ENCODE measurements around the gene TIPRL.
A peak's percentile ranks its signal among the peaks of the same experiment; 100 is the strongest.

TIPRL gene

DNA sequence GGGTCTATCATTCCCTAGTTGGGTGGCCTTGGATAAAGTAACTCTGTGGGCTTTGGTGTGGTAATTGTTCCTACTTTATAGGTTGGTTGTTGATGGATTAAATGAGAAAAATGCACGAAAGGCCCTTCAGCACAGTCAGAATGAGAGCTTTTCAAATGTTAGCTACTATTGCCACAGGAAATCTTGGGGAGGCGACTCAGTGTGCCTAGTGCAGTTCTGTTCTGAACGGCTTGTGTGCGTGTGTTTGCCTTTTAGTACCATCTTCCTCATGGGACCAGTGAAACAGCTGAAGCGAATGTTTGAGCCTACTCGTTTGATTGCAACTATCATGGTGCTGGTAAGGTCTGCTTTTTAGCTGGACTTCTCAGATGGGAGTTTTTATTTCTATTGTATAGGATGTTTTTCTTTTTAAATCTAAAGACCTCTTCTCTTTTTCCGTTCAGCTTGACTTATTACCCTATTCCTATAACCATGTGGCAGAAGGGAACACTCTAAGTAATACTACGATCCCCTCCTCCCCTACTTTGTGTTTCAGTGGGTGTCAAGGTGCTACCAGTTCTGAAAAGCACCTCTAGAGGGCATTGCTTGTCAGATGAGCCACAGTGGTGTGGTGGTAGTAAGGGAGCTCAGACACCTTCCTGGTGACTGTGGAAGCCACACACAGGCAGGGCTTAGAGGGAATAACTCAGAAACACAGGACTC is 56.2 kb downstream of the TIPRL start:
- Histone ChIP-seq H3K4me3 (ENCODE audit: low read length) (no peak overlapping the region), H3F3A (ENCODE audit: control insufficient read depth, insufficient read depth) (no peaks in the 10 kb centered on the region), H3K79me2 (ENCODE audit: control insufficient read depth, low read length) (peaks cover 32% of the 10 kb centered on the region), H3K36me3 (ENCODE audit: control insufficient read depth, low read length) (peaks cover 93% of the 10 kb centered on the region), H3K9me3 (ENCODE audit: control insufficient read depth, insufficient read depth, low read length) (no peaks in the 10 kb centered on the region), H3K27ac (ENCODE audit: low read depth, low read length) (no peak overlapping the region), H4K20me1 (ENCODE audit: control insufficient read depth, insufficient read depth, low read depth, low read length) (no peaks in the 10 kb centered on the region), H3K4me1 (ENCODE audit: control insufficient read depth, low read length) (no peaks in the 10 kb centered on the region), H3K4me2 (ENCODE audit: low read length) (no peak overlapping the region), H3K9me2 (replicated peaks; ENCODE audit: control insufficient read depth, low read length) (no peaks in the 10 kb centered on the region), H3K27me3 (ENCODE audit: control insufficient read depth, low read length) (no peaks in the 10 kb centered on the region)
- TF ChIP-seq, protein P1, sequence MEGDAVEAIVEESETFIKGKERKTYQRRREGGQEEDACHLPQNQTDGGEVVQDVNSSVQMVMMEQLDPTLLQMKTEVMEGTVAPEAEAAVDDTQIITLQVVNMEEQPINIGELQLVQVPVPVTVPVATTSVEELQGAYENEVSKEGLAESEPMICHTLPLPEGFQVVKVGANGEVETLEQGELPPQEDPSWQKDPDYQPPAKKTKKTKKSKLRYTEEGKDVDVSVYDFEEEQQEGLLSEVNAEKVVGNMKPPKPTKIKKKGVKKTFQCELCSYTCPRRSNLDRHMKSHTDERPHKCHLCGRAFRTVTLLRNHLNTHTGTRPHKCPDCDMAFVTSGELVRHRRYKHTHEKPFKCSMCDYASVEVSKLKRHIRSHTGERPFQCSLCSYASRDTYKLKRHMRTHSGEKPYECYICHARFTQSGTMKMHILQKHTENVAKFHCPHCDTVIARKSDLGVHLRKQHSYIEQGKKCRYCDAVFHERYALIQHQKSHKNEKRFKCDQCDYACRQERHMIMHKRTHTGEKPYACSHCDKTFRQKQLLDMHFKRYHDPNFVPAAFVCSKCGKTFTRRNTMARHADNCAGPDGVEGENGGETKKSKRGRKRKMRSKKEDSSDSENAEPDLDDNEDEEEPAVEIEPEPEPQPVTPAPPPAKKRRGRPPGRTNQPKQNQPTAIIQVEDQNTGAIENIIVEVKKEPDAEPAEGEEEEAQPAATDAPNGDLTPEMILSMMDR (IDR thresholded peaks at IDR 0.05; ENCODE audit: low read depth, low read length, poor library complexity, severe bottlenecking), result peak; percentile 80
- TF ChIP-seq EZH2phosphoT487 (IDR thresholded peaks at IDR 0.05; ENCODE audit: borderline replicate concordance, low read length), result no peak

DNA sequence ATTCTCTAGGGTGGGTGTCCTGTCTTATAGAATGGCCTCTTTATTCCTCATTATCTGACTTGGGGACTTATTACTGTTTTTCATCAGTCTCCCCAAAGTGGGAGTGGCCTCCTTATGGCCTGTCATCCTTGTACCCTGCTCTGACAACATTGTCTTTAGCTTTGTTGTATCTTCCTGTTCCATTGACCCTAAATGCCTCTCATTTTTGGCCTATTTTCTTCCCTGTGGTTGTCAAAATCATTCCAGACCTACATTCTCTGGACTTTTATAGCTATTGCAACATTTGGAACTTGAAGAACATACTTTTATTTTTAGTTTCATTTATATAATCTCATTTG is 56.8 kb downstream of the TIPRL start:
- Histone ChIP-seq H3K9me3 (ENCODE audit: control insufficient read depth, insufficient read depth, low read length) (no peaks in the 10 kb centered on the region), H3K36me3 (ENCODE audit: control insufficient read depth, low read length) (peaks cover 95% of the 10 kb centered on the region)

DNA sequence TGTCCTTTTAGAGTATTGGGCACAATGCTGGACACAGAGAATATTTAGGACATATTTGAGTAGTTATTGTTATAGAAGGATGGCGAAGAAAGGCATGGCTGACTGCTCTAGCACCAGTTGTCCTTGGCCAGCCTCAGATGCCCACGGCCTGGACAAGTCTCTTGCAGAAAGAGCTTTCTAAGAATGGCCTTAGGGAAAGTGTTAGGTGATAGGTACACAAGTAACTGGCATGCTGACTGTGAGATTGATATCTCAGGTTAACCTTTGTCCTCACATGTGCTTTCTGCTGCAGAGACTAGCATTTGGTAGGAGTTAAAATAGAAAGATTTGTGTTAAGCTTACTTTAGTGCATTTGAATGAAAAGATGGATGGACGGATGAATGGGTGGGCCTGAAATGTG is 57.2 kb downstream of the TIPRL start:
- Histone ChIP-seq H3K4me1 (ENCODE audit: control insufficient read depth, low read length) (no peaks in the 10 kb centered on the region), H3K27ac (ENCODE audit: low read depth, low read length) (no peak overlapping the region), H3K36me3 (ENCODE audit: control insufficient read depth, low read length) (peaks cover 93% of the 10 kb centered on the region), H3F3A (ENCODE audit: control insufficient read depth, insufficient read depth) (no peaks in the 10 kb centered on the region), H3K9me2 (replicated peaks; ENCODE audit: control insufficient read depth, low read length) (no peaks in the 10 kb centered on the region), H4K20me1 (ENCODE audit: control insufficient read depth, insufficient read depth, low read depth, low read length) (no peaks in the 10 kb centered on the region), H3K4me3 (ENCODE audit: low read length) (no peak overlapping the region), H3K79me2 (ENCODE audit: control insufficient read depth, low read length) (peaks cover 22% of the 10 kb centered on the region), H3K27me3 (ENCODE audit: control insufficient read depth, low read length) (no peaks in the 10 kb centered on the region), H3K9me3 (ENCODE audit: control insufficient read depth, insufficient read depth, low read length) (no peaks in the 10 kb centered on the region), H3K4me2 (ENCODE audit: low read length) (no peak overlapping the region)
- no peak for TF ChIP-seq EZH2phosphoT487 (IDR thresholded peaks at IDR 0.05; ENCODE audit: borderline replicate concordance, low read length)
- TF ChIP-seq, protein P1 (IDR thresholded peaks at IDR 0.05; ENCODE audit: low read depth, low read length, poor library complexity, severe bottlenecking), result no peak

More for the DNA sequence above, 56.8 kb downstream of the TIPRL start:
- no peak overlapping the region for H3K4me3 ChIP-seq (ENCODE audit: low read length)
- no peak overlapping the region for H3K27ac ChIP-seq (ENCODE audit: low read depth, low read length)
- no peaks in the 10 kb centered on the region for H3K27me3 ChIP-seq (ENCODE audit: control insufficient read depth, low read length)
- H3K79me2 ChIP-seq (ENCODE audit: control insufficient read depth, low read length), result peaks cover 26% of the 10 kb centered on the region
- no peaks in the 10 kb centered on the region for H3F3A ChIP-seq (ENCODE audit: control insufficient read depth, insufficient read depth)
- TF ChIP-seq, protein P1 (IDR thresholded peaks at IDR 0.05; ENCODE audit: low read depth, low read length, poor library complexity, severe bottlenecking), result no peak
- no peaks in the 10 kb centered on the region for H3K9me2 ChIP-seq (replicated peaks; ENCODE audit: control insufficient read depth, low read length)
- no peaks in the 10 kb centered on the region for H4K20me1 ChIP-seq (ENCODE audit: control insufficient read depth, insufficient read depth, low read depth, low read length)
- H3K4me1 ChIP-seq (ENCODE audit: control insufficient read depth, low read length), result no peaks in the 10 kb centered on the region
- H3K4me2 ChIP-seq (ENCODE audit: low read length), result no peak overlapping the region
